GM12891 (cell line): Measurements from ENCODE around the gene STAT5B.

ENCODE experiments used
- POLR2A ChIP-seq: IDR thresholded peaks from 2 replicates; pipeline ENCODE4 v1.6.1; 2011; ENCODE audit warnings: low read depth, low read length, control low read depth
- POLR2AphosphoS5 ChIP-seq: IDR thresholded peaks from 2 replicates; pipeline ENCODE4 v1.6.1; 2011; ENCODE audit warnings: low read depth, low read length, control low read depth
- POU2F2 ChIP-seq: IDR thresholded peaks from 2 replicates; pipeline ENCODE4 v1.6.1; 2011; ENCODE audit warnings: low read depth, mild to moderate bottlenecking, control low read depth, low read length, moderate library complexity
- TAF1 ChIP-seq: IDR thresholded peaks from 2 replicates; pipeline ENCODE4 v1.6.1; 2011; ENCODE audit warnings: low read depth, low read length, control low read depth

DNA sequence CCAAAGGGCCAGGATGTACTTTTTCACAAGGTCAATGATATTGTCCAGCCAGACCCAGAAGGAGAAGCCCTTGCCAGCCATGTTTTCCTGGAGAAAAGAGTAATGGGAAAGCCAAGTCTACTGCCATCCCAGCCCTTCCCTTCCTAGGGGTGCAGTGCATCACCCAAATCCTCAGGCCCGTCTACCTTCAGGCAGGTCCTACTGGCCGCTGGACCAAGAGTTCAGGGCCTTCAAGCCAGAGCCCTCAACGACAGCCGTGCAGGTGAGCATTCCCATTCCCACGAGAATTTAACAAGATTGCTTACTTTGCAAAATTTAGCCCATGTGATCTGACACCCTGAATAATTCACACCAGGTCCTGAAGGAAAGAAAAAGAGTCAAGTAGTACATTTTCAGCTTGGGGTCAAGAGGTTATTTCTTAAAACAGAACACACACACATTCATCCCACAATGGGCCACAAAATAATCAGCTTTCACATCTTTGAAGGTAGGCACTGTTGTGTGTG is 47.1 kb upstream of the STAT5B start:
- TF ChIP-seq TAF1 (no peak), POLR2AphosphoS5 (no peak), POU2F2 (no peak), POLR2A (no peak)
